ENCODE measurements around the gene PLAU.

The PLAU gene

GRCh38 chr10:73934074-73934473, 23.1 kb downstream of the PLAU start:
- no peaks in the 10 kb centered on the region for H3K36me3 ChIP-seq (ENCODE audit: control insufficient read depth, insufficient read depth, low read length)
- no peak overlapping the region for H3K9ac ChIP-seq (ENCODE audit: low read length)
- H3K9me3 ChIP-seq (ENCODE audit: control insufficient read depth, low read length), result no peaks in the 10 kb centered on the region
- H3K4me3 ChIP-seq (ENCODE audit: low read length), result no peak overlapping the region
- H3K4me1 ChIP-seq (ENCODE audit: control insufficient read depth, insufficient read depth, low read length), result peaks cover 11% of the 10 kb centered on the region
- no peaks in the 10 kb centered on the region for H3K27me3 ChIP-seq (ENCODE audit: control insufficient read depth, insufficient read depth, low read length)

GRCh38 chr10:73935895-73936294, 25.0 kb downstream of the PLAU start:
- no peaks in the 10 kb centered on the region for H3K36me3 ChIP-seq (ENCODE audit: control insufficient read depth, insufficient read depth, low read length)
- no peaks in the 10 kb centered on the region for H3K9me3 ChIP-seq (ENCODE audit: control insufficient read depth, low read length)
- H3K27me3 ChIP-seq (ENCODE audit: control insufficient read depth, insufficient read depth, low read length), result no peaks in the 10 kb centered on the region
- H3K9ac ChIP-seq (ENCODE audit: low read length), result no peak overlapping the region
- H3K4me1 ChIP-seq (ENCODE audit: control insufficient read depth, insufficient read depth, low read length), result peaks cover 16% of the 10 kb centered on the region
- H3K4me3 ChIP-seq (ENCODE audit: low read length), result no peak overlapping the region

GRCh38 chr10:73937333-73938043, 26.6 kb downstream of the PLAU start:
- Histone ChIP-seq H3K9ac (ENCODE audit: low read length) (no peak overlapping the region), H3K9me3 (ENCODE audit: control insufficient read depth, low read length) (no peaks in the 10 kb centered on the region), H3K27me3 (ENCODE audit: control insufficient read depth, insufficient read depth, low read length) (no peaks in the 10 kb centered on the region), H3K36me3 (ENCODE audit: control insufficient read depth, insufficient read depth, low read length) (no peaks in the 10 kb centered on the region), H3K4me3 (ENCODE audit: low read length) (no peak overlapping the region), H3K4me1 (ENCODE audit: control insufficient read depth, insufficient read depth, low read length) (peaks cover 9% of the 10 kb centered on the region)

DNA sequence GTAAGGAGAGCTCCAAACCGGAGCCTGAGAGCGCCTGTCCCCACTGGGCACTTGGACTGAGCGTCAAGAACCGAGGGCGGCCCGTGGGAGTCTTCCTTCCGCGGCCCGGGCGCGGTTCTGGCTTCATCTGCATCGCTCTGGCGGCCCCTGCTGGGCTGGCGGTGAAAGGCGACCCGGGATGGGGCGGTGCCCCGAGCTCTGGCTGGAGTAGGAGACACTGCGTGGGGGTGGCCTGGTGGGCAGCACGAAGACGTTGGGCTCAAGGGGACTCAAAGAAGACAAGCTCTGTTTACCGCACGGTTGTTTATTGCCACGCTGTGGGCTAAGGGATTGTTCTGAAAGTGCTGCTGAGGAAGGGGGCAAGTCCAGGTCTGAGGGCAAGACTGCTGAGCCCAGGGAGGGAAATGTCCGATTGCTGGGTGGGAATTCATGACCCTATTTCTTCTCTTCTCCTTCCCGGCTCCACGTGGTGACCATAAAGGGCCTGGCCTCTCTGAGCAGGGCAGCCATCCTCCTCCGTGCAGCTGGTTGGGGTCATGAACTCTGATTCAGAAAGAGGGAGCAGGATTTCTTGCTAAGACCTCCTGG, 29.8 kb downstream of the PLAU start:
- no peaks in the 10 kb centered on the region for H3K27me3 ChIP-seq (ENCODE audit: control insufficient read depth, insufficient read depth, low read length)
- no peaks in the 10 kb centered on the region for H3K36me3 ChIP-seq (ENCODE audit: control insufficient read depth, insufficient read depth, low read length)
- peak overlapping the region; percentile 22 for H3K9ac ChIP-seq (ENCODE audit: low read length)
- H3K4me3 ChIP-seq (ENCODE audit: low read length), result no peak overlapping the region
- no peaks in the 10 kb centered on the region for H3K9me3 ChIP-seq (ENCODE audit: control insufficient read depth, low read length)
- peaks cover 6% of the 10 kb centered on the region for H3K4me1 ChIP-seq (ENCODE audit: control insufficient read depth, insufficient read depth, low read length)

GRCh38 chr10:73941300-73941699, 30.4 kb downstream of the PLAU start:
- Histone ChIP-seq H3K4me3 (ENCODE audit: low read length) (no peak overlapping the region), H3K9ac (ENCODE audit: low read length) (no peak overlapping the region), H3K27me3 (ENCODE audit: control insufficient read depth, insufficient read depth, low read length) (no peaks in the 10 kb centered on the region), H3K9me3 (ENCODE audit: control insufficient read depth, low read length) (no peaks in the 10 kb centered on the region), H3K4me1 (ENCODE audit: control insufficient read depth, insufficient read depth, low read length) (peaks cover 6% of the 10 kb centered on the region), H3K36me3 (ENCODE audit: control insufficient read depth, insufficient read depth, low read length) (no peaks in the 10 kb centered on the region)

DNA sequence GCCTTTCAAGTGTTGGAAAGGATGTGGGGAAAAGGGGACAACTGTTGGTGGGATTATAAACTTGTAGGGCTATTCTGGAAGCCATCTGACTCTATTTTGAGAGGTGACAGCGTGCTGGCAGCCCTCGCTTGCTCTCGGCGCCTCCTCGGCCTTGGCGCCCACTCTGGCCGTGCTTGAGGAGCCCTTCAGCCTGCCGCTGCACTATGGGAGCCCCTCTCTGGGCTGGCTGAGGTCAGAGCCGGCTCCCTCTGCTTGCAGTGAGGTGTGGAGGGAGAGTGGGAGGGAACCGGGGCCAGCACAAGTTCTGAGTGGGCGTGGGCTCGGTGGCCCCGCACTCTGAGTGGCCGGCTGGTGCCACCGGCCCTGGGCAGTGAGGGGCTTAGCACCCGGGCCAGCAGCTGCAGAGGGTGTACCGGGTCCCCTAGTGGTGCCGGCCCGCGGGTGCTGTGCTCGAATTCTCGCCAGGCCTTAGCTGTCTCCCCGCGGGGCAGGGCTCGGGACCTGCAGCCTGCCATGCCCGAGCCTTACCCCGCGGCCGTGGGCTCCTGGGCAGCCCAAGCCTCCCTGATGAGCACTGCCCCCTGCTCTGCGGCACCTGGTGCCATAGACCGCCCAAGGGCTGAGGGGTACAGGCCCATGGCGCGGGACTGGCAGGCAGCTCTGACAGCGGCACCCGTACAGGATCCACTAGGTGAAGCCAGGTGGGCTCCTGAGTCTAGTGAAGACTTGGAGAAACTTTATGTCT, 33.6 kb downstream of the PLAU start:
- H3K4me3 ChIP-seq (ENCODE audit: low read length), result no peak overlapping the region
- peaks cover 6% of the 10 kb centered on the region for H3K4me1 ChIP-seq (ENCODE audit: control insufficient read depth, insufficient read depth, low read length)
- no peaks in the 10 kb centered on the region for H3K9me3 ChIP-seq (ENCODE audit: control insufficient read depth, low read length)
- no peaks in the 10 kb centered on the region for H3K36me3 ChIP-seq (ENCODE audit: control insufficient read depth, insufficient read depth, low read length)
- H3K27me3 ChIP-seq (ENCODE audit: control insufficient read depth, insufficient read depth, low read length), result no peaks in the 10 kb centered on the region
- no peak overlapping the region for H3K9ac ChIP-seq (ENCODE audit: low read length)

GRCh38 chr10:73946253-73947145, 35.6 kb downstream of the PLAU start:
- H3K27me3 ChIP-seq (ENCODE audit: control insufficient read depth, insufficient read depth, low read length), result no peaks in the 10 kb centered on the region
- H3K36me3 ChIP-seq (ENCODE audit: control insufficient read depth, insufficient read depth, low read length), result no peaks in the 10 kb centered on the region
- H3K9me3 ChIP-seq (ENCODE audit: control insufficient read depth, low read length), result no peaks in the 10 kb centered on the region
- no peaks in the 10 kb centered on the region for H3K4me1 ChIP-seq (ENCODE audit: control insufficient read depth, insufficient read depth, low read length)
- no peak overlapping the region for H3K9ac ChIP-seq (ENCODE audit: low read length)
- no peak overlapping the region for H3K4me3 ChIP-seq (ENCODE audit: low read length)

GRCh38 chr10:73948947-73949633, 38.2 kb downstream of the PLAU start:
- no peaks in the 10 kb centered on the region for H3K36me3 ChIP-seq (ENCODE audit: control insufficient read depth, insufficient read depth, low read length)
- no peaks in the 10 kb centered on the region for H3K9me3 ChIP-seq (ENCODE audit: control insufficient read depth, low read length)
- H3K4me1 ChIP-seq (ENCODE audit: control insufficient read depth, insufficient read depth, low read length), result no peaks in the 10 kb centered on the region
- H3K9ac ChIP-seq (ENCODE audit: low read length), result no peak overlapping the region
- no peak overlapping the region for H3K4me3 ChIP-seq (ENCODE audit: low read length)
- no peaks in the 10 kb centered on the region for H3K27me3 ChIP-seq (ENCODE audit: control insufficient read depth, insufficient read depth, low read length)

GRCh38 chr10:73950155-73950948, 39.4 kb downstream of the PLAU start:
- H3K27me3 ChIP-seq (ENCODE audit: control insufficient read depth, insufficient read depth, low read length), result no peaks in the 10 kb centered on the region
- no peaks in the 10 kb centered on the region for H3K9me3 ChIP-seq (ENCODE audit: control insufficient read depth, low read length)
- H3K4me3 ChIP-seq (ENCODE audit: low read length), result no peak overlapping the region
- H3K4me1 ChIP-seq (ENCODE audit: control insufficient read depth, insufficient read depth, low read length), result no peaks in the 10 kb centered on the region
- H3K9ac ChIP-seq (ENCODE audit: low read length), result no peak overlapping the region
- H3K36me3 ChIP-seq (ENCODE audit: control insufficient read depth, insufficient read depth, low read length), result no peaks in the 10 kb centered on the region

DNA sequence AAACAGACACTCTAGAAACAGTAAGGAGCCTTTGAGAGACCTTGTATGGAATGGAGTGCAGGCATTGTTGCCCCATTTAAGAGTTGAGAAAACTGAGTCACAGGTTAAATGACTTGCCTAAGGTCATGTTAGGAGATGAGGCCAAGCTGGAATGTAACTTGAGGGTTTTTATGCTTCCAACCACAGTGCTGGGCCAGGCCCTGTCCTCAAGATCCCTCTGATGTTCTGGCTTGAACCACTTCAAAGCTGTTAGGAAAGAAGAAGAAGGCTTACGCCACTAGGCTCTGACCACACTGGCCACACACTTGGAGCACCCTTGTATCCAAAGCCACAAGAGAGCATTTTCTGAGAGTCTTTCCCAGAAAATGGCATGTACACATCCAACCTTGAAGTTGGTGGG, 42.7 kb downstream of the PLAU start:
- Histone ChIP-seq H3K36me3 (ENCODE audit: control insufficient read depth, insufficient read depth, low read length) (no peaks in the 10 kb centered on the region), H3K9me3 (ENCODE audit: control insufficient read depth, low read length) (no peaks in the 10 kb centered on the region), H3K9ac (ENCODE audit: low read length) (no peak overlapping the region), H3K4me1 (ENCODE audit: control insufficient read depth, insufficient read depth, low read length) (peaks cover 15% of the 10 kb centered on the region), H3K27me3 (ENCODE audit: control insufficient read depth, insufficient read depth, low read length) (no peaks in the 10 kb centered on the region), H3K4me3 (ENCODE audit: low read length) (no peak overlapping the region)

DNA sequence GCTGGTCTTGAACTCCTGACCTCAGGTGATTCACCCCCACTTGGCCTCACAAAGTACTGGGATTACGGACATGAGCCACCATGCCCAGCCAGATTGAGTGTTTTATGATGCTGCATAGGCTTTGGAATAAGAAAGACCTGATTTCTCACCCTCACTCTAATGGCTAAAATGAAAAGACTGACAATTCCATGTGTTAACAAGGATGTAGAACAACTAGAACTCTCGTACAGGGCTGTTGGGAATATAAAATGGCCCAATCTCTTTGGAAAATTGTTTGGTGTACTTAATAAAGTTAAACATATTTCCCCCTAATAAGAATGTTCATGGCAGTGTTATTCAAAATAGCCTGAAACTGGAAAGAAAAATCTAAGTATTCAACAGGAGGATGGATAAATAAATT, 43.8 kb downstream of the PLAU start:
- no peaks in the 10 kb centered on the region for H3K9me3 ChIP-seq (ENCODE audit: control insufficient read depth, low read length)
- H3K27me3 ChIP-seq (ENCODE audit: control insufficient read depth, insufficient read depth, low read length), result no peaks in the 10 kb centered on the region
- H3K4me3 ChIP-seq (ENCODE audit: low read length), result no peak overlapping the region
- peaks cover 17% of the 10 kb centered on the region for H3K4me1 ChIP-seq (ENCODE audit: control insufficient read depth, insufficient read depth, low read length)
- no peaks in the 10 kb centered on the region for H3K36me3 ChIP-seq (ENCODE audit: control insufficient read depth, insufficient read depth, low read length)
- no peak overlapping the region for H3K9ac ChIP-seq (ENCODE audit: low read length)

All from mucosa of stomach (tissue), 1 donor.